Stomach (tissue), 9 donors: ENCODE data around the gene METTL25. TPM values are rescaled to one million over a fixed set of nuclear protein-coding genes. Genes with fewer than 3 reads are reported as not detected.

Experiments
- DNase-seq, 2 donors: peaks; one replicate each; pipeline versions ENCODE4 v3.0.0 to v3.0.0-alpha.2; 2013 to 2019
- H3K27ac ChIP-seq, 5 donors: fragments of 200-600 bp in 4 of 5; sonication (generic) in 4 of 5; one replicate each; pipeline ENCODE4 v1.5.1; 2013 to 2019; ENCODE audit warnings: mild to moderate bottlenecking in 1 of 5, moderate library complexity in 1 of 5
- H3K27me3 ChIP-seq, 3 donors: fragments of 200-600 bp; sonication (generic); one replicate each; pipeline ENCODE4 v1.5.1; 2017 to 2019; ENCODE audit warnings: mixed run types in 1 of 3
- H3K36me3 ChIP-seq, 4 donors: fragments of 200-600 bp; sonication (generic); 1 replicate in 3 of 4; 2 replicates in 1 of 4; pipeline ENCODE4 v1.5.1; 2016 to 2019
- H3K4me1 ChIP-seq, 4 donors: fragments of 200-600 bp; sonication (generic); one replicate each; pipeline ENCODE4 v1.5.1; 2016 to 2019
- H3K4me3 ChIP-seq, 4 donors: fragments of 200-600 bp; sonication (generic) in 3 of 4; one replicate each; pipeline ENCODE4 v1.5.1; 2016 to 2019; ENCODE audit warnings: mild to moderate bottlenecking in 1 of 4
- H3K9me3 ChIP-seq, 4 donors: fragments of 200-600 bp; sonication (generic); one replicate each; pipeline ENCODE4 v1.5.1; 2016 to 2019
- CTCF ChIP-seq, 7 experiments: fragments of 450-650 bp in 4 of 7; fragments of 200-600 bp in 3 of 7; sonication (generic) in 3 of 7; IDR thresholded peaks; one replicate each; pipeline ENCODE4 v1.5.1; 2016 to 2019; ENCODE audit warnings: antibody characterized with exemption in 7 of 7, control low read depth in 2 of 7, mild to moderate bottlenecking in 1 of 7
- EP300 ChIP-seq: sonication (generic); formaldehyde crosslinking; IDR thresholded peaks from one replicate; pipeline ENCODE4 v1.6.1; 2017; ENCODE audit warnings: antibody characterized with exemption
- POLR2A ChIP-seq, 4 donors: fragments of 450-650 bp; IDR thresholded peaks; one replicate each; pipeline ENCODE4 v1.6.1; 2016; ENCODE audit warnings: antibody characterized with exemption in 4 of 4, control low read depth in 2 of 4, mild to moderate bottlenecking in 1 of 4, moderate library complexity in 1 of 4
- POLR2AphosphoS5 ChIP-seq, 3 donors: sonication (generic); formaldehyde crosslinking; IDR thresholded peaks; one replicate each; pipeline ENCODE4 v1.6.1; 2016; ENCODE audit warnings: antibody characterized with exemption in 3 of 3
- WGBS, 5 donors: extraction: QIAGEN DNeasy Blood & Tissue Kit in 3 of 5; methylation state at CpG; one replicate each; pipeline versions ENCODE4 v1.1.5 to v1.1.7; 2013 to 2018; 5-methylcytosine and 5-hydroxymethylcytosine counted together
- intact Hi-C: fragments of 100-400 bp; cut with DNase I; formaldehyde crosslinking; loops from one replicate; pipeline ENCODE4 v1.15.1; 2023; ENCODE audit warnings: low total_unique reads
- polyA plus RNA-seq, 3 donors: library from polyadenylated mRNA; stranded (reverse); fragments of 200-250 nt; gene quantifications; one replicate each; pipeline ENCODE4 v1.2.3, GENCODE V29; 2013
- total RNA-seq, 5 donors: library from RNA; depleted of rRNA; stranded (reverse); fragments of >200 nt; gene quantifications; one replicate each; pipeline versions ENCODE4 v1.1.0 to v1.2.3, GENCODE V29; 2014 to 2016
- donor health status: healthy with polysubstance abuse.
- donor health status: Bipolar disorder and iron deficiency.
- donor health status: healthy.

Gene METTL25
- total and polyA plus RNA-seq, 8 donors, result 3.5 to 26.4 (median 10.1) TPM

- WGBS, 5 donors, result 47 to 58% (median 56%) methylated on average over 3 of the region's 3 CpGs
- no peak overlapping the region for H3K4me3 ChIP-seq
- no peaks in the 10 kb centered on the region for H3K9me3 ChIP-seq
- intact Hi-C loops, result no loop called here
- H3K27me3 ChIP-seq, result no peaks in the 10 kb centered on the region
- peaks cover 0 to 4% (median 0%) of the 10 kb centered on the region in 4 donors for H3K4me1 ChIP-seq
- H3K36me3 ChIP-seq, result no peaks in the 10 kb centered on the region
- no peak overlapping the region for H3K27ac ChIP-seq
- TF ChIP-seq EP300 (no peak), POLR2A (IDR thresholded peaks at IDR 0.05) (no peak), POLR2AphosphoS5 (IDR thresholded peaks at IDR 0.05) (no peak), CTCF (IDR thresholded peaks at IDR 0.05) (no peak)
- no peak for DNase-seq
These were observed 146.8 kb downstream of the METTL25 start for GRCh38 chr12:82505150-82505549.

GRCh38 chr12:82507686-82508085 is 149.4 kb downstream of the METTL25 start:
- H3K27me3 ChIP-seq, result no peaks in the 10 kb centered on the region
- H3K9me3 ChIP-seq, result no peaks in the 10 kb centered on the region
- intact Hi-C loops, result no loop called here
- peaks cover 0 to 7% (median 3%) of the 10 kb centered on the region in 4 donors for H3K4me1 ChIP-seq
- no peak overlapping the region for H3K4me3 ChIP-seq
- TF ChIP-seq POLR2AphosphoS5 (IDR thresholded peaks at IDR 0.05) (no peak), CTCF (IDR thresholded peaks at IDR 0.05) (no peak), POLR2A (IDR thresholded peaks at IDR 0.05) (no peak), EP300 (no peak)
- no peaks in the 10 kb centered on the region for H3K36me3 ChIP-seq
- DNase-seq, result peak in 1 of 2 donors; percentile 44
- no peak overlapping the region for H3K27ac ChIP-seq
- 61 to 80% (median 67%) methylated on average over 2 of the region's 2 CpGs for WGBS, 5 donors

- intact Hi-C loops, result no loop called here
- H3K27ac ChIP-seq, result no peak overlapping the region
- no peak overlapping the region for H3K4me3 ChIP-seq
- peaks cover 0 to 7% (median 3%) of the 10 kb centered on the region in 4 donors for H3K4me1 ChIP-seq
- TF ChIP-seq POLR2A (IDR thresholded peaks at IDR 0.05) (no peak), EP300 (no peak), CTCF (IDR thresholded peaks at IDR 0.05) (no peak), POLR2AphosphoS5 (IDR thresholded peaks at IDR 0.05) (no peak)
- H3K9me3 ChIP-seq, result no peaks in the 10 kb centered on the region
- DNase-seq, result no peak
- H3K36me3 ChIP-seq, result no peaks in the 10 kb centered on the region
- 79 to 90% (median 81%) methylated on average over 1 of the region's 1 CpG for WGBS, 5 donors
- H3K27me3 ChIP-seq, result no peaks in the 10 kb centered on the region
These were observed 152.1 kb downstream of the METTL25 start for GRCh38 chr12:82510386-82510785.

GRCh38 chr12:82514880-82515279 is 156.6 kb downstream of the METTL25 start:
- no peaks in the 10 kb centered on the region for H3K36me3 ChIP-seq
- no peaks in the 10 kb centered on the region for H3K27me3 ChIP-seq
- TF ChIP-seq EP300, result no peak
- TF ChIP-seq CTCF (IDR thresholded peaks at IDR 0.05), result no peak
- TF ChIP-seq POLR2A (IDR thresholded peaks at IDR 0.05), result no peak
- TF ChIP-seq POLR2AphosphoS5 (IDR thresholded peaks at IDR 0.05), result no peak
- H3K4me3 ChIP-seq, result no peak overlapping the region
- intact Hi-C loops, result no loop called here
- WGBS, 5 donors, result 36 to 55% (median 45%) methylated on average over 1 of the region's 1 CpG
- no peak for DNase-seq
- no peaks in the 10 kb centered on the region for H3K9me3 ChIP-seq
- H3K4me1 ChIP-seq, result peaks cover 0 to 6% (median 3%) of the 10 kb centered on the region in 4 donors
- H3K27ac ChIP-seq, result no peak overlapping the region
